Choroid plexus epithelial cell (primary cell): ENCODE measurements around the gene SCRT2.
"Not testable (repeated sequence)": the region's sequence is repeated elsewhere in the genome, so short reads cannot be mapped to it uniquely, and the experiment has no call there.

ENCODE experiments used
- DNase-seq: peaks from one replicate; pipeline ENCODE4 v3.0.0-alpha.2; 2010; ENCODE audit warnings: low read depth
- H3K4me3 ChIP-seq: 2 replicates; pipeline ENCODE4 v1.5.1; 2011; ENCODE audit warnings: low read depth, mild to moderate bottlenecking, control low read depth, low read length, moderate library complexity
- TF ChIP-seq, protein P1 (sequence below): conservative IDR thresholded peaks from 2 replicates; pipeline ENCODE4 v1.5.1; 2011; ENCODE audit warnings: low read depth, mild to moderate bottlenecking, control low read depth, inconsistent platforms, low read length, moderate library complexity

The SCRT2 gene

DNA sequence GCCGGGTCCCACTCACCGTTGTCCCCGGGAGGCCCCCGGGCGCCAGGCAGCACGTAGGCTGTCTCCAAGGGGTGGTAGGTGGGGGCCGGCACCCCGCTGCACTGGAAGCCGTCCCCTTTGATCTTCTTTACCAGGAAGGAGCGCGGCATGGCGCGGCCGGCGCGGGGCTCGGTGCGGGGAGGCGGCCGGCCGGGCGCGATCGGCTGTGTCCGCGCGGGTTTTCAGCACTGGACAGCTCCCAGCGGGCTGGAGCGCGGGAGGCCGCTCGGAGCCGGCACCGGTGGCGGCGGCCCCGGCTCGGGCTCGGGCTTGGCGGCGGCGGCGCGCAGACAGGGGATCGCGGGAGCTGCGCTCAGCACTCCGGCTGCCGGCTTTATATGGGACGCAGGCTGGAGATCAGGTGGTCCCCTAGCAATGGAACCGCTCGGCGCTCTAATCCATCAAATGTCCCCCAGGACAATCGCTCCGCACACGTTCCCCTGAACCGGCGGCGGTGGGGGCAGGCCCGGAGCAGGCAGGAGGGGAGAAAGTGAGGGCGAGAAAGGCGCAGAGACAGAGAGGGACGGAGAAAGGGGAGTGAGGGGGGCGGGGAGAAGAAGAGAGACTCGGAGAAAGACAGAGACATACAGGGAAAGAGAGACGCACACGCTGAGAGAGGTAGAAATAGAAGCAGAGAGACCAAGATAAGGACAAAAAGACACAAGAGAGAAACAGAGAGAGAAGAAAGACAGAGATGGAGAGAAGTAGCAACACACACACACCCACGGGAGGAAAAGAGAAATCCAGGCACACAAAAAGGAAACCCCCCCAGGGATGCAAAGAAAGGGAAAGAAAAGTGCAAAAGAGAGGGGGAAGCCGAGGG lies at the start of gene SCRT2:
Gene SCRT2 (minus strand): TSS at position 350 of the 862 bp plus-strand sequence. CDS start 201 bp downstream, at position 149.
- TF ChIP-seq, protein P1, sequence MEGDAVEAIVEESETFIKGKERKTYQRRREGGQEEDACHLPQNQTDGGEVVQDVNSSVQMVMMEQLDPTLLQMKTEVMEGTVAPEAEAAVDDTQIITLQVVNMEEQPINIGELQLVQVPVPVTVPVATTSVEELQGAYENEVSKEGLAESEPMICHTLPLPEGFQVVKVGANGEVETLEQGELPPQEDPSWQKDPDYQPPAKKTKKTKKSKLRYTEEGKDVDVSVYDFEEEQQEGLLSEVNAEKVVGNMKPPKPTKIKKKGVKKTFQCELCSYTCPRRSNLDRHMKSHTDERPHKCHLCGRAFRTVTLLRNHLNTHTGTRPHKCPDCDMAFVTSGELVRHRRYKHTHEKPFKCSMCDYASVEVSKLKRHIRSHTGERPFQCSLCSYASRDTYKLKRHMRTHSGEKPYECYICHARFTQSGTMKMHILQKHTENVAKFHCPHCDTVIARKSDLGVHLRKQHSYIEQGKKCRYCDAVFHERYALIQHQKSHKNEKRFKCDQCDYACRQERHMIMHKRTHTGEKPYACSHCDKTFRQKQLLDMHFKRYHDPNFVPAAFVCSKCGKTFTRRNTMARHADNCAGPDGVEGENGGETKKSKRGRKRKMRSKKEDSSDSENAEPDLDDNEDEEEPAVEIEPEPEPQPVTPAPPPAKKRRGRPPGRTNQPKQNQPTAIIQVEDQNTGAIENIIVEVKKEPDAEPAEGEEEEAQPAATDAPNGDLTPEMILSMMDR, result no peak
- DNase-seq, result peak; percentile 75
- peak within 1 kb of the TSS; percentile 22 for H3K4me3 ChIP-seq

DNA sequence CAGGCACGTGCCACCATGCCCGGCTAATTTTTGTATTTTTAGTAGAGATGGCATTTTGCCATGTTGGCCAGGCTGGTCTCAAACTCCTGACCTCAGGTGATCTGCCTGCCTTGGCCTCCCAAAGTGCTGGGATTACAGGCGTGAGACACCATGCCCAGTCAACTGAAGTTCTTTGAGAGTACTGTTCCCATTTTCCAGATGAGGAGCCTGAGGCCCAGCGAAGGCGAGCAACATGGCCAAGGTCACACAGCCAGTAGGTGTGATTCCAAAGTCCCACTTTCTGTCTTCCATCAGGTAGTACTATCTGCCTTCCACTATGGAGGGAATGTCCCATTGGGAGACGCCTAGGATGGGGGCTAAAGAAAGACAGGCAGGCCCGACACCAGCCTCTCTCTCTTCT lies 49.2 kb upstream of the SCRT2 start:
- H3K4me3 ChIP-seq, DNase-seq: not testable (repeated sequence)

DNA sequence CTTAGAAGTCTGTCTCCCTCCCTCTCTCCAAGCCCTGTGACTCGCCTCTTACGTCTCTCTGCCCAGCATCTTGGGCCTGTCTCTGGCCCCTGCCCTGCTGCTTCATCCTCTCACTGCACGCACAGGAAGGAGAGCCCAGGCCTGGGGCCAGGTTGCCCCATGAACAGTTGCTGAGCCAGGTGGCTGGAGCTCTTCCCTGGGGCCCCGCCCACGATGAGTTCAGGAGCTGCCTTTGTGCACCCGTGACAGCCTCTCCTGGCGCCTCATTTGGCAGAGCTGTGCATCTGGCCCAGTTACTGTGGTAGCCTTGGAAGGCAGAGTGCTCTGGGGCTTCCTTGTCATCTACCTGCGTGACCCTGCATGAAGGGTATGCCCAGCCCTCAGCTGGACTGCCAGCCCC lies 48.2 kb upstream of the SCRT2 start:
- H3K4me3 ChIP-seq, result no peak overlapping the region
- DNase-seq, result no peak
- TF ChIP-seq, protein P1, result no peak

DNA sequence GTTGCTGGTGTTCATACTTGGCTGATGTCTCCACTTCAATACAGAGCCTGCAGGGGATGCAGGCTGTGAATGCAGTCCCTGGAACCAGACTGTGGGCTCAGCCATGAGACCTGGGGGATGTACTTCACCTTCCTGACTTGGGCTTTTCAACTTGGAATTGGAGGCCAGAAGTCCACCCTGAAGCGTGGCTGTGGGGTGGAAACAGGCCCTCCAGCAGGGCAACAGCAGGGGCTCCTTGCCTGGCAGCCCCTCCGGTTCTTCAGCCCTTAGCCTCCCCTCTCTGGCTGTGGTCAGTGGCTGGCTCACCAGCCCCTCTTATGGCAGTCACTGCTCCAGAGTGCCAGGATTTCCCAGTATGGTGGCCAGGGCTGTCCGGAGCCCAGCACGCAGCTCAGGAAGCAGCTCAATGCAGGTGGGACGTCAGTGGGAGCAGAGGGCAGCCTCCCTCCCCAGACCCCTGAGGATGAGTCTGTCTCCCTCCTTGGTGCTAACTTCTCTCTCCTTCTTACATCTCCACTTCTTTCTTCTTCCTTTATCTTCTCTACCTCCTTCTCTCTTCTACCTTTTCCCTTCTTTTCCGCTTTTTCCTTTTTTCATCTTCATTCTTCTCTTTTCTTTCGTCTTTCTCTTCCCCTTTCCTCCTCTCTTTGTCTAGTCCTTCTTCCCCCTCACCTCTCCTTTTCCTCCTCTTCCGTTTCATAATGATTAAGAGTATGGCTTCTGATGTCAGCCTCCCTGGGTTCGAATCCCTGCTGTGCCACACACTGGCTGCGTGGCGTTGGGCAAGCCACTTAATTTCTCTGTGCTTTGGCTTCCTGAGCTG lies 47.4 kb upstream of the SCRT2 start:
- no peak overlapping the region for H3K4me3 ChIP-seq
- no peak for DNase-seq
- TF ChIP-seq, protein P1, result no peak

DNA sequence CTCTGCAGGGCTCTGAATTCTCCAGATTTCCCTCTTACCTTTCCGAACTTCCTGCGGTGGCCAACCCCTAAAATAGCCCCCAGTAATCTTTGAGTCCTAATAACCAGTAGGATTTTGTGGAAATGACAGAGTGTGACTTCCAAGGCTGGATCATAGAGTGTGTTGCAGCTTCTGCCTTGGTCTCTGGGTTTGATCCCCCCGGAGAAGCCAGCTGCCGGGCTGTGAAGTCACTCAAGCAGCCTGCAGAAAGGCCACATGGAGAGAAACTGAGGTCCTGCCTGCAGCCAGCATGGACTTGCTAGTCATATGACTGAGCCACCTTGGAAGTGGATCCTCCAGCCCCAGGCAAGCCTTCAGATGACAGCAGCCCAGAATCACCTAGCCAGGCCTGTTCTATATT lies 46.3 kb upstream of the SCRT2 start:
- no peak overlapping the region for H3K4me3 ChIP-seq
- no peak for DNase-seq
- TF ChIP-seq, protein P1, result no peak

DNA sequence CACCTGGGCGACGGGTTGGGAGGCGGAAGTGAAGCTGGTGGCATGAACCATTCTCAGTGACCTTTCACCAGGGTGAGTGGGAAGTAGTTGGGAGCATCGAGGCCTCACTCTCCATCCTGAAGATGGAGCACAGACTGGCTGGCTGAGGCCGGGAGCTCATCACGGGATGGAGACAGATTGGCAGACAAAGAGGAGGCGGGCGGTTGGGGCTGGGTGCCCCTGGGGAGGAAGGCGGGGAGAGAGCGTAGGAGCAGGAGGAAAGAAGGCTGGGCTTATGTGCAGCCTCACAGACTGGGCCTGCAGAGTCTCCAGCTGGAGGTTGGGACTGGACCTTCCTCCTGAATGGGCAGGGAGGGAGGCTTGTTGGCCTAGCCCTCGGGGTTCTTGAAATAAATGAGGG lies 44.2 kb upstream of the SCRT2 start:
- TF ChIP-seq, protein P1, result no peak
- no peak for DNase-seq

DNA sequence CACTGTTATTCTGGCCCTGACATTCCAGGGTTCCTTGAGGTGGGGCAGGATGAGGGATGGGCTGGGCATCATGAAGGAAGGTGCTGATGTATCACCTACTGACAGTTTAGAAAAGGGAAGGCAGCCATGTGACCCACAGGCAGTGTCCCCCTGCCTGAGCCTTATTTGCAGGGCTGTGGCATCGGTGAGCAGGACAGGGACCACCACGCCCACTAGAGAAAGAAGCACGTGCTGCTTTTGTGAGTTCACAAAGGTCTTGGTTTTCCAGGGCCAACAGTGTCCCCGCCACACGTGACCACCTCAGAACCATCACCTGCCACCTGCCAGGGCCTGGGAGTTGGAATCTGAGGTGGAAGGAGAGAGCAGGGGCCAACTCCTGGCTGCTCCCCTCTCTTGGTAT lies 43.5 kb upstream of the SCRT2 start:
- TF ChIP-seq, protein P1, result no peak
- no peak for DNase-seq
- H3K4me3 ChIP-seq, result no peak overlapping the region

More for the DNA sequence above, 44.2 kb upstream of the SCRT2 start:
- no peak overlapping the region for H3K4me3 ChIP-seq
